ENCODE results near the gene C19orf25. TPM values are rescaled to one million over a fixed set of nuclear protein-coding genes. Genes with fewer than 3 reads are reported as not detected.

The C19orf25 gene
- polyA plus RNA-seq, 1 donor: 22.4 TPM

- DNase-seq: no peak
Observed at GRCh38 chr19:1465191-1466016, 13.6 kb downstream of the C19orf25 start.

- DNase-seq: no peak
Observed at GRCh38 chr19:1461862-1462261, 17.2 kb downstream of the C19orf25 start.

- DNase-seq: no peak
Observed at GRCh38 chr19:1460033-1460995, 18.7 kb downstream of the C19orf25 start.

- no peak for DNase-seq
Observed at GRCh38 chr19:1459479-1459878, 19.5 kb downstream of the C19orf25 start.

GRCh38 chr19:1457892-1458291, 21.1 kb downstream of the C19orf25 start:
- DNase-seq: no peak

- no peak for DNase-seq
Observed at GRCh38 chr19:1457031-1457739, 21.8 kb downstream of the C19orf25 start.

GRCh38 chr19:1456121-1456900, 22.7 kb downstream of the C19orf25 start:
- no peak for DNase-seq

- no peak for DNase-seq
Observed at GRCh38 chr19:1455336-1456120, 23.5 kb downstream of the C19orf25 start.

- DNase-seq: no peak
Observed at GRCh38 chr19:1455002-1455335, 24.0 kb downstream of the C19orf25 start.

GRCh38 chr19:1453525-1454364, 25.3 kb downstream of the C19orf25 start:
- no peak for DNase-seq

GRCh38 chr19:1452802-1453524, 26.1 kb downstream of the C19orf25 start:
- no peak for DNase-seq

GRCh38 chr19:1451916-1452801, 26.9 kb downstream of the C19orf25 start:
- DNase-seq: no peak

GRCh38 chr19:1450735-1451731, 28.0 kb downstream of the C19orf25 start:
- DNase-seq: no peak

- no peak for DNase-seq
Observed at GRCh38 chr19:1449467-1450442, 29.3 kb downstream of the C19orf25 start, which contains the start of gene APC2. Gene APC2, plus strand, starts transcription at chr19:1450121. Its CDS starts 2,881 bp downstream, at chr19:1453002.

GRCh38 chr19:1447944-1448343, 31.1 kb downstream of the C19orf25 start:
- DNase-seq: no peak

- DNase-seq: no peak
Observed at GRCh38 chr19:1447504-1447903, 31.5 kb downstream of the C19orf25 start.
